GM12872 (cell line): ENCODE measurements around the gene NAT10.

Experiments used
- TF ChIP-seq, protein P1 (sequence below): IDR thresholded peaks from 3 replicates; pipeline ENCODE4 v1.5.1; 2011; ENCODE audit warnings: low read depth, mild to moderate bottlenecking, low read length, moderate library complexity; ENCODE audit not compliant: insufficient read depth

The NAT10 gene

DNA sequence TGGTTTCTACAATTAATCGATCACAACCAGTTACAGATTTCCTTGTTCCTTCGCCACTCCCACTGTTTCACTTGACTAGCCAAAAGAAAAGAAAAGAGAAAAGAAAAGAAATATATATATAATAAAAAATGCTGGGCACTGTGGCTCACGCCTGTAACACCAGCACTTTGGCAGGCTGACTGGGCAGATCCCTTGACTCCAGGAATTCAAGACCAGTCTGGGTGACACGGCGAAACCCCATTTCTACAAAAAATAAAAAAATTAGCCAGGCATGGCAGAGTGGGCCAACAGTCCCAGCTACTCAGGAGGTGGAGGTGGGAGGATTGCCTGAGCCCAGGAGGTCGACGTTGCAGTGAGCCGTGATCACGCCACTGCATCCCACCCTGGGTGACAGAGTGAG lies 83.8 kb downstream of the NAT10 start:
- TF ChIP-seq, protein P1, sequence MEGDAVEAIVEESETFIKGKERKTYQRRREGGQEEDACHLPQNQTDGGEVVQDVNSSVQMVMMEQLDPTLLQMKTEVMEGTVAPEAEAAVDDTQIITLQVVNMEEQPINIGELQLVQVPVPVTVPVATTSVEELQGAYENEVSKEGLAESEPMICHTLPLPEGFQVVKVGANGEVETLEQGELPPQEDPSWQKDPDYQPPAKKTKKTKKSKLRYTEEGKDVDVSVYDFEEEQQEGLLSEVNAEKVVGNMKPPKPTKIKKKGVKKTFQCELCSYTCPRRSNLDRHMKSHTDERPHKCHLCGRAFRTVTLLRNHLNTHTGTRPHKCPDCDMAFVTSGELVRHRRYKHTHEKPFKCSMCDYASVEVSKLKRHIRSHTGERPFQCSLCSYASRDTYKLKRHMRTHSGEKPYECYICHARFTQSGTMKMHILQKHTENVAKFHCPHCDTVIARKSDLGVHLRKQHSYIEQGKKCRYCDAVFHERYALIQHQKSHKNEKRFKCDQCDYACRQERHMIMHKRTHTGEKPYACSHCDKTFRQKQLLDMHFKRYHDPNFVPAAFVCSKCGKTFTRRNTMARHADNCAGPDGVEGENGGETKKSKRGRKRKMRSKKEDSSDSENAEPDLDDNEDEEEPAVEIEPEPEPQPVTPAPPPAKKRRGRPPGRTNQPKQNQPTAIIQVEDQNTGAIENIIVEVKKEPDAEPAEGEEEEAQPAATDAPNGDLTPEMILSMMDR: no peak

DNA sequence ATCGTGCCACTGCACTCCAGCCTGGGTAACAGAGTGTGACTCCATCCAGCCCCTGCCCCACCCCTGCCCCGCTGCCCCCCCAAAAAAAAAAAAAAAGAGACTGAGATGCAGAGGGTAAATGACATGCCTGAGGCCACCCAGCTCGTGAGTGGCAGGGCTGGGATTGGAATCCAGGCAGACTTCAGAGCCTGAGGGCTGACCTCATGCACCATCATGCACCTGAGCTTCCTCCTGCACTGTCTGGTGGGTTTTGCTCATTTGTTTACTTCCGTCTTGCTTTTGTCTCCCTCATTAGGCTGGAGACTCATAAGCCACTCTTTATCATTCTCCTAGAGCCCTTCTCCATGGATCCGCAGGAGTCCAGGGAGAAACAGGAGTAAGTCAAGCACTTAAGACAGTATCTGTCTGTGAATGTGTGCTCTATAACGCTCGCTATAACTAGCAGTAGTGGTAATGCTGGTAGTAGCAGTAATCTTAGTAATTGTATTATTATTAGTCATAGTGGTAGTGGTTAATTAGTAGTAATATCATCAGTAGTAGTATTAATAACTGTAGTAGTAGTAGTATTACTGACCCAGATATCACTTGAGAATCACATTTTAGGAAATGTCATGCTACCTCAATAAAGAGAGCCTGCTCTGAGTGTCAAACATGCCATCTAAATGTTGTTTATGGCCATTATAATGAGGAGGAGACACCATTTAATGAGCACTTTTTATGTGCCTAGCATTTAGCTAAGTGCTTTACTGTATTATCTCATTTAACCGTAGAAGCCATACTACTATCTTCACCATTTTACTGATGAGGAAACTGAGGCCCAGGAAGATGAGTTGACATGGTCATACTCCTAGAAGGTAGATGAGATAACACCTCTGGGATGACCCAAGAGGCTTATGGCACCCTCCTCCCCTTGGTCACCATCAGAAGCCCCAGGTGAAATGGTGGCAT lies 85.0 kb downstream of the NAT10 start:
- TF ChIP-seq, protein P1: no peak

DNA sequence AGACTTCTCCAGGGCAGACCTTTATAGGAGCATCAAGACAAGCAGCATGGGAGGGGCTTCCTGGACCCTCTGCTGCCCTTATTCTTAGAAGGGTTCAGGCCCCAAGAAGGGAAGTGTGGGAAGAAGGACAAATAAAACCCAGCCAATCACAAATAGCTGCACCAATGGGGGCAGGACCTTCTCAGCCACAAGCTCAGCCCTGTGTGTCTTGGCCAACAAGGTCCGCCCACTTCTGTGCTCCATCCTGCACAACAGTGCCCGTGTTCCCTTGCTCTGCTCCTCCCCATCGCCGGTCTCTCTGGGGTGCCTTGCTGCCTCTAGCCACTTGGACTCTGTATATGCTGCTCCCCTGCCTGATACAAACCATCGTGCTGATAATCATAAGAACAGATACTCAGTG lies 86.1 kb downstream of the NAT10 start:
- TF ChIP-seq, protein P1: no peak

DNA sequence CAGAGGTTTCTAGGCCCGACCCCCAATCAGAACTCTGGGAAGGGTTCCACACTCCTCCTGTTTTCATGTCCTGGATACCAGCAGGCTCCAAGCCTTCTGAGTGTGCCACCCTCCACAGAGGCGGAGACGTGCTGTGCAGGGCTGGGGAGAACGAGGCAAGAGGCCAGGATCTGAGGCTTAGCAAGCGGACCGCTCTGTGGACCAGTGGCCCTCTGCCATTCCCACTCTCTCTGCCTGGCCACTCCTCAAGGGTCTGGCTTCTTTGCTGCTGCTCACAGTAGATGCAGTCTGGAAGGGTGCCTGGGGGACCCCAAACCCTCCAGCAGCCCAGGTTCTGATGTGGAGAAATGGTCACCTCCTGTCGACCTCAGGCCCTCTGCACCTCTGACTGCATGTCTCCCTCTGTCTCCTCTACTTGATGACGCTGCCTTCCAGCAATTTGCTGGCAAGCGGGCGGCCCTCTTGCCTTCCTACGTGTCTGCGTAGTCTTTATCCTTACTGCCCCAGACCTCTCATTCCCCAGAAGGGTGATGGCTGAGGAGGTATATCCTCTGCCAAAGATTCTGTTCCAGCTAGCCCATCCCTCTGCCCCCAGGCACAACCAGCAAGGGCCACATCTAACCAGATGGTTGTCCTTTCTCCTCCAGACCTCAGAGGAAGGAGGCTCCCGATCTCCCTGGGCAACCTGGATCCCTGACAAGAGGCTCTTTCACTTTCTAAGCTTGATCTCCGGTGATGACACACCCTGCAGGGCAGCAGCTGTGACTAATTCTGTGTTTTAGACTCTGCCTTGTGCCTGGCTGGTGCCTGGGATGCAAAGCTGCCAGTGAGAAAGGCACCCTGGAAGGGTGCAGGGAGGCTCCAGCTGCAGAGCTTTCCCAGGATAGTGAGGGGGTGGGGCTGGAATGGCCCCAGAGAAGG lies 87.3 kb downstream of the NAT10 start:
- TF ChIP-seq, protein P1: no peak

DNA sequence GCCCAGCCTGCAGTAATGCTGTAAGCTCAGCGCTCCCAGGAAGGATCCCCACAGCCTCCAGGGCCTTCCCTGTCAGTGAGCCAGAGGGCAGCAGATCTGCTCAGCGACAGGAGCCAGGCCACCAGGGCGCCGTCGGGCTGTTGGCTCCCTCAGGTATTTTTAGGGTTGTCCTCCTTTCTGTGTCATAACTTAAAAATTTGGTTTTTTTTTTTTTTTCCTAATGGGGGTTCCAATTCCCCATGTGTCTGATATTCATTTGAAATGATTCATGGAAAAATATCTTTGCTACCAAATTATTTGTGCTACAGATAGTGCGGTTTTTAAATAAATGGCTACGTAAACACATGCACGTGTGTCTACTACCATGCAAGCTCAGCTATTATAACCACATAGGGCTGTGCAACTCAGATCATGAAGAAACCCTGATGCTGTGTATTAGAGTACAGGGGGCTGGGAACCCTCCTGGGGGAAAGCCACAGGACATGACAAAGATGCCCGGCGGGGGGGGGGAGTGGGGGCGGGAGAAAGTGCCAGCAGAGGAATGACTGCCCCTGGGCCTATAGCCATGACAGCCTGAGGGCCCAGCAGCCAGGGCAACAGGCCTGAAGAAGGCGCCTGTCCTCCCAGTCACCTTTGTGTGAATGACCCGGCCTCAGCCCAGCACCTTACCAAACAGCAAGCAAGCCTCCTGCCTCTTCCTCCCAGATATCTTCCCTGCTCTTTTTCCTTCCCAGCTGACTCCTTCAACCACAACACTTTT lies 89.3 kb downstream of the NAT10 start:
- TF ChIP-seq, protein P1: no peak
